Ishikawa (cell line): Measurements from ENCODE around the gene ZBTB20.
A peak's percentile ranks its signal among the peaks of the same experiment; 100 is the strongest.

Experiments used
- CEBPB ChIP-seq: IDR thresholded peaks from 2 replicates; pipeline ENCODE4 v1.6.1; 2012
- CREB1 ChIP-seq: IDR thresholded peaks from 2 replicates; pipeline ENCODE4 v1.6.1; 2012; ENCODE audit warnings: low read depth
- EGR1 ChIP-seq: IDR thresholded peaks from 2 replicates; pipeline ENCODE4 v1.6.1; 2012
- EP300 ChIP-seq: IDR thresholded peaks from 2 replicates; pipeline ENCODE4 v1.6.1; 2012; ENCODE audit warnings: borderline replicate concordance
- FOXM1 ChIP-seq: IDR thresholded peaks from 2 replicates; pipeline ENCODE4 v1.6.1; 2012; ENCODE audit warnings: low read depth, borderline replicate concordance
- MAX ChIP-seq: IDR thresholded peaks from 2 replicates; pipeline ENCODE4 v1.6.1; 2012
- NFIC ChIP-seq: IDR thresholded peaks from 2 replicates; pipeline ENCODE4 v1.6.1; 2012
- RAD21 ChIP-seq: IDR thresholded peaks from 2 replicates; pipeline ENCODE4 v1.6.1; 2012; ENCODE audit warnings: low read depth
- REST ChIP-seq: IDR thresholded peaks from 2 replicates; pipeline ENCODE4 v1.6.1; 2012; ENCODE audit warnings: low read depth, mild to moderate bottlenecking
- TAF1 ChIP-seq: IDR thresholded peaks from 2 replicates; pipeline ENCODE4 v1.6.1; 2012; ENCODE audit warnings: low read depth, mild to moderate bottlenecking
- TCF12 ChIP-seq: IDR thresholded peaks from 2 replicates; pipeline ENCODE4 v1.6.1; 2012; ENCODE audit warnings: low read depth
- TEAD4 ChIP-seq: IDR thresholded peaks from 2 replicates; pipeline ENCODE4 v1.6.1; 2012
- USF1 ChIP-seq: IDR thresholded peaks from 2 replicates; pipeline ENCODE4 v1.6.1; 2012
- YY1 ChIP-seq: IDR thresholded peaks from 2 replicates; pipeline ENCODE4 v1.6.1; 2012; ENCODE audit warnings: low read depth
- ZBTB7A ChIP-seq: IDR thresholded peaks from 2 replicates; pipeline ENCODE4 v1.6.1; 2012; ENCODE audit warnings: low read depth

The ZBTB20 gene

DNA sequence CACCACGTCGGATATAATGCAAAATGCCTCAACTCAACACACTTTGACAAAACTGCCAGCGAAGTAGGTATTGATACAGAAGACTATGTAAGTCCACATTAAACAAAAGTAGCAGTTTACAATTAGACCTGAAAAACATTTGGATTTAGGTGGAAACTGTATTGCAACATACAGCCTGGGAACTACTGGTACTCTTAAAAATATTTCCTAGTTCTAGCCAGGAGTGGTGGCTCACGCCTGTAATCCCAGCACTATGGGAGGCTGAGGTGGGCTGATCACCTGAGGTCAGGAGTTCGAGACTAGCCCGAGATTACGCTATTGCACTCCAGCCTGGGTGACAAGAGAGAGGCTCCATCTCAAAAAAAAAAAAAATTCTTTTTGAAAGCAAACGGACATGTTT is 246.2 kb downstream of the ZBTB20 start:
- TF ChIP-seq FOXM1 (no peak), REST (no peak), CEBPB (no peak), TEAD4 (no peak)

GRCh38 chr3:114899186-114899931 is 247.7 kb downstream of the ZBTB20 start:
- no peak for TF ChIP-seq TCF12
- TF ChIP-seq TEAD4, result peak; percentile 55; the same call in 1 of the 2 replicates
- no peak for TF ChIP-seq TAF1

GRCh38 chr3:114896978-114897377 is 250.1 kb downstream of the ZBTB20 start:
- TF ChIP-seq USF1 (no peak), TCF12 (no peak), REST (no peak), YY1 (no peak), FOXM1 (no peak), CREB1 (no peak), RAD21 (no peak), CEBPB (no peak), NFIC (no peak), TEAD4 (no peak), ZBTB7A (no peak), EGR1 (no peak), MAX (no peak), TAF1 (no peak), EP300 (no peak)

DNA sequence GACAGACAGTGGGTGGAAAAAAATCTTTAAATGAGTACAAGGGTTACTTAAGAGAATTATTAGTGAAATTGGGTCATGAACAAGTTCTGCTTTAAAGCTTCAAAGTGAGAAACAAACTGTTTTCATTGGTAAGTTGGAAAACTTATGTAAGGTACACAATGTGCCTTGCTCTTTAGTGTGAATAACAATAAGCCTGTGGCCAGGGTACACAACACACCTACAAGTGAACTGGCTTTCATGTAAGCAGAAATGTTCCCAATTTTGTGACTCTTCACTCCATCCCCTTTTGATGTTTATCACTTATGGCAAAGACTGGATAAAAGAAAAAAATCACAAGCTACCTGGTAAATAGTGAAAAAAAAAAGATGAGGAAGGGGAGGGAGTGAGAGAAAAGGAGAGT is 253.7 kb downstream of the ZBTB20 start:
- no peak for TF ChIP-seq TEAD4
- TF ChIP-seq EP300, result no peak
- no peak for TF ChIP-seq ZBTB7A
- no peak for TF ChIP-seq RAD21
- no peak for TF ChIP-seq REST
- no peak for TF ChIP-seq TCF12
- TF ChIP-seq USF1, result no peak
- TF ChIP-seq NFIC, result no peak
- TF ChIP-seq FOXM1, result no peak
- TF ChIP-seq TAF1, result no peak
- no peak for TF ChIP-seq CEBPB
- TF ChIP-seq EGR1, result no peak
- no peak for TF ChIP-seq YY1

DNA sequence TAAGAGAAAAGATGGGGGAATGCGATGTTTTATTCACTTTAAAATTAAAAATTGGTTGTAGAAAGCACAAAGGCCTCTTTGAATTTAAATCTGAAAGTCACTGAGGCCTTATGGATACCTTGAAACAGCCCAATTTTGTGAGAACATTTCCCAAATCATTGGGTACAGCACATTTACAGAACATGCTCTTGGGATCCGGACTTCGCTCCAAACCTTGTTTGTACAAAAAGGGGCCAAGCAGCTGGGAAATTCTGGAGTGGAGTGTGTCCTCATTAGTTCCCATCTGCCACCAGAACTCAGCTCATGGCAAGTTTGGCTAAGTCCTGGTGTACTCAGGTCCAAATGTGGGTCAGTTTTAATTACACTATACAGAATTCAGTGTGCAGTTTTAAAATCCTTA is 254.2 kb downstream of the ZBTB20 start:
- no peak for TF ChIP-seq EP300
- no peak for TF ChIP-seq TAF1
- TF ChIP-seq USF1, result no peak
- TF ChIP-seq ZBTB7A, result no peak
- no peak for TF ChIP-seq RAD21
- TF ChIP-seq MAX, result no peak
- no peak for TF ChIP-seq FOXM1
- TF ChIP-seq CEBPB, result no peak
- no peak for TF ChIP-seq NFIC
- TF ChIP-seq REST, result no peak
- TF ChIP-seq TCF12, result no peak
